ENCODE measurements around the gene S100A2.

The S100A2 gene

DNA sequence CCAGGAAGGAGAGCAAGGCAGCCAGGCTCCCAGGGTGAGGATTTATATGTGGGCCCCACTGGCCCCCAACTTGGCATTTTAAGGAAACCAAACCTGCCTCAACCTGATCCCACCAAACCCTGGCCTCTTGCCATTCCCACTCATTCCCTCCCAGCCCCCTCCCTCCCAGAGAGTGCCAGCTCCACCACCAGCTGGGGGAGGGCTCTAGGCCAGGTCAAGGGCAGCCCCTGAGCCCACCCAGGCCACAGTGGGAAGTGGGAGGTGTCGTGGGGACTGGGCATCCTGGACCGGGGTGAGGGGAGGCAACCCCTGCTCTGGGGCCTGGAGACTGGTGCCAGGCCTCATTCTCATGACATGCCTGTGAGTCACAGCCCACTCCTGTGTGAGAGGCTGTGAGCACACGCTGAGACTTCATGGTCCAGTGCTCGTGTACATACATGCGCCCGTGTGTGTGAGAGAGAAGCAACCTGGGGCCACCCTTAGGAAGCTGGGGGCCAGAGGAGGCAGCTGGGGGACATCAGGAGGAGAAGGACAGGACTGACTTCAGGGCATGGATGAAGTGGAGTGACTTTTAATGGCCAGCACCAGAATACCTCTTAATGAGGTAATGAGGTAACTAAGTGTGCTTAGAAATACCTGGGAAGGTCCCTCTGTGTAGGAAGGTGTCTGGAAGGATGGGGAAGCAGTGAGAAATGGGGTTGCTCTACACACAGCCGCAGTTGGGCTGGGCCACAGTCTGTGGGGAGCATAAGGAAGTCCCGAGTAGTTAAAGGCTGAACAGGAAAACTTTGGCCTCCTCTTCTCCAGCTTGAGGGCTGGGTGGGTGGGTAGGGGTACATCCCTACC, at the start of gene S100A2:
TSS of gene S100A2 (minus strand) at position 316 of the 846 bp plus-strand sequence. CDS start 1,967 bp downstream, outside the sequence.
- in situ Hi-C loops (cut with MboI; ENCODE audit: low sequenced_read_pairs), result no loop called here

DNA sequence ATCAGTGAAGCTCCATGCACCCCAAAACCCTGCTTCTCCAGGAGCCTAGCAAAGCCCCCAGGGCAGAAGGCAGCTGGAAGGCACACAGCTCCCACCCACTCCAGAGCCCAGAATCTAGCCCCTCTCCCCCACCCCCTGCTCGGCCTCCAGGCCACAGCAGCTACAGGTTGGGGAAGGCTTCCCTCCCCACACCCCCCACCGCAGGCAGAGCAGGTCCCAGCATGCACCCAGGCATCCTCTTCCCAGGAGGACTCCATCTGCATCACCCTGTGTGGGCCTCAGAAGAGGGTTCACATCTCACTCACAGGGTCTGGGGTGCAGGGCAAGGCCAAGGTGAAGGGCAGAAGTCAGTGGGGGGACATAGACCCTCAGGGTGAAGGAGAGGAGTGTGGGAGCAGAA, 49.8 kb upstream of the S100A2 start:
- in situ Hi-C loops (cut with MboI; ENCODE audit: low sequenced_read_pairs), result no loop called here

DNA sequence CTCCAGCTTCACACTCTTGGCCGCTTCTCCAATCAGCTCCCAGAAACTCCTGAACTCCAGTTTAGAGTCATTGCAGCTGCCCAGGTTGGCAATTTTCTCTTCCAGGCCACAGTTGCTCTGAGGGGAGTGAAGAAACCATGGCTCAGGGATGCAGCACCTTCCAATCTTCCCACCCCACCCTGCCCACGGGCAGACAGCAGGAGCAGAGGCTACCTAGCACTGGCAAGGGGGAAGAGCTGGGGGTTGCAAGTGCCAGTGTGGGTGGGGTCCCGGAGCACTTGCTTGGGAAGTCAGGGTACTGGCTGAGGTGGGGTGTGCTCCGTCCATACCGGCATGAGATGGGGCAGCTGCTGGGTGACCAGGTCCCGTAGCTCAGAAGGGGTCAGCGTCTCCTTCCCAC, 49.3 kb upstream of the S100A2 start:
- in situ Hi-C loops (cut with MboI; ENCODE audit: low sequenced_read_pairs), result no loop called here

GRCh38 chr1:153614189-153614900, 48.7 kb upstream of the S100A2 start:
- in situ Hi-C loops (cut with MboI; ENCODE audit: low sequenced_read_pairs), result no loop called here

- in situ Hi-C loops (cut with MboI; ENCODE audit: low sequenced_read_pairs), result no loop called here
Measured at GRCh38 chr1:153613406-153613805, 47.8 kb upstream of the S100A2 start.

- in situ Hi-C loops (cut with MboI; ENCODE audit: low sequenced_read_pairs), result no loop called here
Measured at GRCh38 chr1:153612755-153613331, 47.2 kb upstream of the S100A2 start, which contains the start of gene S100A16. Gene S100A16 (minus strand): TSS chr1:153613137. CDS start chr1:153608151, 4,986 bp downstream.

DNA sequence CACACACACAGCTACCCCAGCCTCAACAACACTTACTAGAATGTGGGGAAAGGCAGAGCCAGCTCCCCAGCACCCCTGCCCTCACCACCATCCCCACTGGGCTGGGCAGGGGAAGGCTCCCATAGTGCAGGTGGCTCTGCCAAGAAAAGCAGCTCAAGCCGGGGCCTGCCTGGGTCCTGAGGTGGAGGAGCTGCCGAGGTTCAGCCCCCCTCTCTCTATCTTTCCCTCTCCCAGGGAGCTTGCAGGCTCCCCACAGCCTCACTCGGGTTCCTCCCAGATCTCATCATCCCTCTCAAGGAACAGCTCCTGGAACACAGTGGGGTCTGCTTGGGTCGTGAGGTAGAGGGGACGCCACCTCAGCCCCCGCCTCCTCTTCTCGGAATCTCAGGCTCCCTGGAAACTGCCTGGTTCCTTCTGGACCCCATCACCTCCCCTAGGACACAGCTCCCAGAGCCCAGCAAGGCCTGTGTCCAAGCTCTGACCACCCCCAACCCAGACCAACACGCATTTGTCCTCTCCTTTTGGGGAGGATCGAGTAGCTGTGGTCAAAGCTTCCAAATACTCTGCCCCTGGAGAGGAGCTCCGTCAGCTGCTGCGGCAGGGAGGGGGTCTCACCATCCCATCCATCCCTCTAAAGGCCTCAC, 46.6 kb upstream of the S100A2 start:
- in situ Hi-C loops (cut with MboI; ENCODE audit: low sequenced_read_pairs), result no loop called here

GRCh38 chr1:153611356-153611755, 45.7 kb upstream of the S100A2 start:
- in situ Hi-C loops (cut with MboI; ENCODE audit: low sequenced_read_pairs), result no loop called here

- in situ Hi-C loops (cut with MboI; ENCODE audit: low sequenced_read_pairs), result no loop called here
Measured at GRCh38 chr1:153610811-153611301, 45.2 kb upstream of the S100A2 start.

DNA sequence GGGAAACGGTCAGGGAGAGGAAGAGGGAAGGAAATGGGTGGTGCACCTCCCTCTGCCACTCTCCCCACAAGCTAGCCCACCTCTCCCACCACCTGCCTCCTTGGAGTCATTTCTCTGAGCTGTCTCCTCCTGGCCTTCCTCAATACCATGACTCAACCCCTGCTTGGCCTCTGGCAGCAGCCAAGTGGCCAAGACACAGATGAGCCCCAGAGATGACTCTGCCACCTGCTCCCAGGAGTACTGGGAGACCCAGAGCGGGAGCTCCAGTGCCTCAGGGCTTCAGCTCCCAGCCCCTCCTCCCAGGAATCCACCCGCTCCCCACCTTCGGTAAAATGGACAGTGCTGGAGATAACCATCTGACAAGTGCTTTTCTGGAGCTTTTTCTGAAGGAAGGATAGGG, 44.7 kb upstream of the S100A2 start:
- in situ Hi-C loops (cut with MboI; ENCODE audit: low sequenced_read_pairs), result no loop called here

DNA sequence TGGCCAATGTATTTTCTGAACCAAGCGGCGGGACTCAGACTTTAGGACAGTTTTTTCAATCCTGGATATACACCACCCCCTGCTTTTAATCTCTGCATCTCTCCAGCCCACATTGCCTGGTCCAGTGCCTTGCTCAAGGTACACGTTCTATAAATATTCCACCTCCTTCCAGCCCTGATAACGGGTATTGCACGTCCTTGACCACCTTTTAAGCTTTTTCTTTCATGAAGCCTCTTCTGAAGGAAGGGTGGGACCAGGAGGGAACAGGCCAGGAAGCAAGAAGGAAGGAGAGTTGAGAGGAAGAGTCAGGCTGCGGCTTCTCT, 43.9 kb upstream of the S100A2 start:
- in situ Hi-C loops (cut with MboI; ENCODE audit: low sequenced_read_pairs), result no loop called here

- in situ Hi-C loops (cut with MboI; ENCODE audit: low sequenced_read_pairs), result no loop called here
Measured at GRCh38 chr1:153608742-153609584, 43.3 kb upstream of the S100A2 start.

DNA sequence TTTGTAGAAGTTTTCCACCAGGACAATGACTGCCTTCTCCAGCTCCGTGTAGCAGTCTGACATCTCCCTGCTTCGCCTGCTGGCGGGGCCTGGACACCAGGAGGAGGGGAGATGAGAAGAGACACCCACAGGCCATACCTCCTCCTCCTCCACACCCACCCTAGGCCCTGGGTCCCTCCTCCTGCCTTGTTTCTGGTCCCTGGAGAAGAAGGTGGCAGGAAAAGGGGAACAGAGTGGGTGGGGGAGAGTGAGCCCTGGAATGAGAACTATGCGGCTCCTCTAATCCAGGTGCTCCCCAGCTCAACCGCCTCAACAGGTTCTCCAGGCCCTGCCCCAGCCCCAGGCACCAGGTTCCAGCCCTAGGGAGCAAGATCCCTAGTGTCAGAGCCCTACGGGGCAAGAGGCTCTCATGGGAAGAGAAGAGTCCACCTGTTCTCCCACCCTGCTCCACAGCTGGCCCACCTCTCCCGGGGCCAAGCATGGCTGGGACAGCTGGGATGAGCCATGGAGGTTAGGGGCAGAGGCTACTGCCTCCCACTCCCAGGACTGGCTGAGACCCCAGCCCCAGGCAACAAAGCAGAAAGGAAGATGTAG, 42.5 kb upstream of the S100A2 start:
- in situ Hi-C loops (cut with MboI; ENCODE audit: low sequenced_read_pairs), result no loop called here

GRCh38 chr1:153607381-153607780, 41.7 kb upstream of the S100A2 start:
- in situ Hi-C loops (cut with MboI; ENCODE audit: low sequenced_read_pairs), result no loop called here

GRCh38 chr1:153606194-153606593, 40.5 kb upstream of the S100A2 start:
- in situ Hi-C loops (cut with MboI; ENCODE audit: low sequenced_read_pairs), result no loop called here

DNA sequence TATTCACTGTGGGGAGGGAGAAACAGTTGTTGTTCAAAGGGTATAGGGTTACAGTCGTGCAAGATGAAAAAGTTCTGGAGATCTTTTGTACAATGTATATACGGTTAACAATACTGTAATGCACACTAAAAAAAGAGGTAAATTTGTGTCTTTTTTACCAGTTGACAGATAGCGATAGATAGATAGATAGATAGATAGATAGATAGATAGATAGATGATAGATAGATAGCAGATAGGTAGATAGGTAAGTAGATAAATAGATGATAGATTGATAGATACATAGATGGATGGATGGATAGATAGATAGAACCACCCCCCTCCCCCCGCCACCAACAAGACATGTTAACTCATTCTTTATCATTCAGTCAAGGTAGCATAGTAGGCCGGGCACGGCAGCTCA, 37.1 kb upstream of the S100A2 start:
- in situ Hi-C loops (cut with MboI; ENCODE audit: low sequenced_read_pairs), result no loop called here

DNA sequence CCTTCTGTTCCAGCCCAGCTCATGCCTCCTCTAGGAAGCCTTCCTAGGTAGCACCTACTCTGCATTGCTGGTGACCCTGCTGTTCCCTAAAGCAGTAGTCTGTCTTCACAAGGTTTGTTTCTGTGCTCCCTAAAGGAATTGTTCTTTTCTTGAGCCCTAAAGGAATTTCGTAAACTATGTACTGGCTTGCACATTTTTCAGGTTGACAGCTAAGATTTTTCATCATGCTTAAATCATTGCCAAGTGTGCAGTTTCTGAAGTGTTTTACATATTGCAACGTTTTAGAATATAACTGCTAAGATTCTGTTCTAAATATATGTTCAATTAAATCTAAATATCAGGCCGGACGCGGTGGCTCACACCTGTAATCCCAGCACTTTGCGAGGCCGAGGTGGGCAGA, 34.2 kb upstream of the S100A2 start:
- in situ Hi-C loops (cut with MboI; ENCODE audit: low sequenced_read_pairs), result no loop called here

DNA sequence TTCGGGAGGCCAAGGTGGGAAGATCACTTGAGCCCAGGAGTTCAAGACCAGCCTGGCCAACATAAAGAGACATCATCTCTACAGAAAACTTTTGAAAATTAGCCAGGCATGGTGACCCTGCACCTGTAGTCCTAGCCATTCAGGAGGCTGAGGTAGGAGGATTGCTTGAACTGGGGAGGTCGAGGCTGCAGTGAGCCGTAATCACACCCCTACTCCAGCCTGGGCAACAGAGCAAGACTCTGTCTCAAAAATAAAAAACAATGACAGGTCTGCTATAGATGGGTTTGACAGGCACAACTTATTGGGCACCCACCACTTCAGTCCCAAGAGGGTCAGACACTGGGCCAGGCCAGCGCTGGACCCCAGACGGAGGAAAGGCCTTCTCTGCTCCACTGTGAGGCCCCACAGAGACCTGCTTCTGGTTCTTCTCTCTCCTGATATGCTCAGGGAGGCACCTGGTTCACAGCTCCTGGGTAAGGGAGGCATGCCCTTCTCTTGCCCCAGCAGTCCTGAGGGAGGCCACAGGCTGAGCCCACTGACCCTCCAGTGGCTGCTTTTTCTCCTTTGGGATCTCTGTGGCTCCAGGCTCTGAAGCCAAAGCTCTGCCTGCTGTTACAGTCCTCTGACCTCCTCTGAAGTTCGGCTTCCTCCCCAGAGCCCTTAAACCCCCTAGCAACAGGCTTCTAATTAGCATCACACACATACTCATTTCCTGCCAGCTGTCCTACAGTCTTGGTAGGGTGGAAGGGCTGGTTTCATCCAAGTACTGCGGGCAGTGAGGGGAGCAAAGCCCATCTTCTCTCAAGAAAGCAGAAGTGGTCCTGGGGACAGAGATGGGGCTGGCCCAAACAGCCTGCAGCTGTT, 32.9 kb upstream of the S100A2 start:
- in situ Hi-C loops (cut with MboI; ENCODE audit: low sequenced_read_pairs), result no loop called here

GRCh38 chr1:153597206-153597605, 31.6 kb upstream of the S100A2 start:
- in situ Hi-C loops (cut with MboI; ENCODE audit: low sequenced_read_pairs), result no loop called here

All from HL-60/S4 treated with retinoic acid at 250 ng/mL for 4 days and 3 days (cell line).